Stomach (tissue), 9 donors: Measurements from ENCODE around the gene RBMS3. TPM values are rescaled to one million over a fixed set of nuclear protein-coding genes. Genes with fewer than 3 reads are reported as not detected.
"Not testable (repeated sequence)": the region's sequence is repeated elsewhere in the genome, so short reads cannot be mapped to it uniquely, and the experiment has no call there.

Source experiments
- DNase-seq, 2 donors: peaks; one replicate each; pipeline versions ENCODE4 v3.0.0 to v3.0.0-alpha.2; 2013 to 2019
- H3K27ac ChIP-seq, 5 donors: fragments of 200-600 bp in 4 of 5; sonication (generic) in 4 of 5; one replicate each; pipeline ENCODE4 v1.5.1; 2013 to 2019; ENCODE audit warnings: mild to moderate bottlenecking in 1 of 5, moderate library complexity in 1 of 5
- H3K27me3 ChIP-seq, 3 donors: fragments of 200-600 bp; sonication (generic); one replicate each; pipeline ENCODE4 v1.5.1; 2017 to 2019; ENCODE audit warnings: mixed run types in 1 of 3
- H3K36me3 ChIP-seq, 4 donors: fragments of 200-600 bp; sonication (generic); 1 replicate in 3 of 4; 2 replicates in 1 of 4; pipeline ENCODE4 v1.5.1; 2016 to 2019
- H3K4me1 ChIP-seq, 4 donors: fragments of 200-600 bp; sonication (generic); one replicate each; pipeline ENCODE4 v1.5.1; 2016 to 2019
- H3K4me3 ChIP-seq, 4 donors: fragments of 200-600 bp; sonication (generic) in 3 of 4; one replicate each; pipeline ENCODE4 v1.5.1; 2016 to 2019; ENCODE audit warnings: mild to moderate bottlenecking in 1 of 4
- H3K9me3 ChIP-seq, 4 donors: fragments of 200-600 bp; sonication (generic); one replicate each; pipeline ENCODE4 v1.5.1; 2016 to 2019
- EP300 ChIP-seq: sonication (generic); formaldehyde crosslinking; IDR thresholded peaks from one replicate; pipeline ENCODE4 v1.6.1; 2017; ENCODE audit warnings: antibody characterized with exemption
- POLR2A ChIP-seq, 4 donors: fragments of 450-650 bp; IDR thresholded peaks; one replicate each; pipeline ENCODE4 v1.6.1; 2016; ENCODE audit warnings: antibody characterized with exemption in 4 of 4, control low read depth in 2 of 4, mild to moderate bottlenecking in 1 of 4, moderate library complexity in 1 of 4
- POLR2AphosphoS5 ChIP-seq, 3 donors: sonication (generic); formaldehyde crosslinking; IDR thresholded peaks; one replicate each; pipeline ENCODE4 v1.6.1; 2016; ENCODE audit warnings: antibody characterized with exemption in 3 of 3
- WGBS, 5 donors: extraction: QIAGEN DNeasy Blood & Tissue Kit in 3 of 5; methylation state at CpG; one replicate each; pipeline versions ENCODE4 v1.1.5 to v1.1.7; 2013 to 2018; 5-methylcytosine and 5-hydroxymethylcytosine counted together
- intact Hi-C: fragments of 100-400 bp; cut with DNase I; formaldehyde crosslinking; loops from one replicate; pipeline ENCODE4 v1.15.1; 2023; ENCODE audit warnings: low total_unique reads
- polyA plus RNA-seq, 3 donors: library from polyadenylated mRNA; stranded (reverse); fragments of 200-250 nt; gene quantifications; one replicate each; pipeline ENCODE4 v1.2.3, GENCODE V29; 2013
- total RNA-seq, 5 donors: library from RNA; depleted of rRNA; stranded (reverse); fragments of >200 nt; gene quantifications; one replicate each; pipeline versions ENCODE4 v1.1.0 to v1.2.3, GENCODE V29; 2014 to 2016
- TF ChIP-seq, protein P1 (sequence below), 7 experiments: fragments of 450-650 bp in 4 of 7; fragments of 200-600 bp in 3 of 7; sonication (generic) in 3 of 7; IDR thresholded peaks; one replicate each; pipeline ENCODE4 v1.5.1; 2016 to 2019; ENCODE audit warnings: antibody characterized with exemption in 7 of 7, control low read depth in 2 of 7, mild to moderate bottlenecking in 1 of 7
- donor health status: healthy with polysubstance abuse.
- donor health status: Bipolar disorder and iron deficiency.
- donor health status: healthy.

The RBMS3 gene
- total and polyA plus RNA-seq, 8 donors, result 2.0 to 103 (median 16.0) TPM

DNA sequence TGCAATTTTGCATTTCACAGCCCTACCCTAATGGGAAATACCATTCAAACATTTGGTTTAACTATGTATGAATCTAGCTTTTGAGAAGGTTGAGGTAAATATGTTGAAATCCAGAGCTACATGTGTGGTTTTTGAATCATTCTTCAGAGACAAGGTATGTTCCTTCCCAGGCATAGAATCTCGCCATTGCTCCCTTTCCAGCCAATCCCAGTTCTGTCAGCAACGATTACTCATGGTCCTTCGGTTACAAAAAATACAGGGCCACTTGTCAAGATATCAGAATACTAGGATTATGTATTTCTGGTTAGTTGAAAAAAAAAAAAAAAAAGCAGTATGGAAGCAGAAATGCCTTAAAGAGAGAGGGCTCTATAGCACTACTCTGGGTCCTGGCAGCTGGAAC lies 182.4 kb downstream of the RBMS3 start:
- Histone ChIP-seq H3K36me3 (no peaks in the 10 kb centered on the region), H3K27ac (no peak overlapping the region), H3K4me3 (no peak overlapping the region), H3K9me3 (no peaks in the 10 kb centered on the region), H3K4me1 (peaks cover 0 to 15% (median 0%) of the 10 kb centered on the region in 4 donors), H3K27me3 (no peaks in the 10 kb centered on the region)
- no peak for TF ChIP-seq POLR2A (IDR thresholded peaks at IDR 0.05)
- intact Hi-C loops, result no loop called here
- DNase-seq, result no peak
- WGBS, 5 donors, result 95 to 98% (median 96%) methylated on average over 3 of the region's 3 CpGs

DNA sequence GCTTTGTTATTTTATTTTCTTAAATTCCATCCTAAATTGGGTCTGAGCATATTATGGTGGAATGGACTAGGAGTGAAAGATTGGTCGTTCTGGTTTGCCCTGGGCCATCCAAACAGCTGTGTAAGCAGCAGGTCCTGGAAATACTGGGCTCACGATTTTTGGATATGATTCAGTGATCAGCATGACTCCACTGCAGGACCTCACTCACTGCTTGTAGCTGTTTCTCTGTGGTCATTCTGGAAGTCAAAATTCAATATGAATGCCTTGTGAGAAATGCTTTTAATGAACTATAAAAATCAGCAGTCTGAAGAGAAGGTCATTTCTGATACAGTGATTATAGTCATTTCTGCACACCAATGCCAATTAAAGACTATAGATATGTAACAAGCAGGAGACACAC lies 185.0 kb downstream of the RBMS3 start:
- peak in 1 of 2 donors; percentile 12 for DNase-seq
- no peak overlapping the region for H3K4me3 ChIP-seq
- no peaks in the 10 kb centered on the region for H3K27me3 ChIP-seq
- no peaks in the 10 kb centered on the region for H3K9me3 ChIP-seq
- intact Hi-C loops, result no loop called here
- TF ChIP-seq POLR2AphosphoS5 (IDR thresholded peaks at IDR 0.05), result no peak
- TF ChIP-seq, protein P1, sequence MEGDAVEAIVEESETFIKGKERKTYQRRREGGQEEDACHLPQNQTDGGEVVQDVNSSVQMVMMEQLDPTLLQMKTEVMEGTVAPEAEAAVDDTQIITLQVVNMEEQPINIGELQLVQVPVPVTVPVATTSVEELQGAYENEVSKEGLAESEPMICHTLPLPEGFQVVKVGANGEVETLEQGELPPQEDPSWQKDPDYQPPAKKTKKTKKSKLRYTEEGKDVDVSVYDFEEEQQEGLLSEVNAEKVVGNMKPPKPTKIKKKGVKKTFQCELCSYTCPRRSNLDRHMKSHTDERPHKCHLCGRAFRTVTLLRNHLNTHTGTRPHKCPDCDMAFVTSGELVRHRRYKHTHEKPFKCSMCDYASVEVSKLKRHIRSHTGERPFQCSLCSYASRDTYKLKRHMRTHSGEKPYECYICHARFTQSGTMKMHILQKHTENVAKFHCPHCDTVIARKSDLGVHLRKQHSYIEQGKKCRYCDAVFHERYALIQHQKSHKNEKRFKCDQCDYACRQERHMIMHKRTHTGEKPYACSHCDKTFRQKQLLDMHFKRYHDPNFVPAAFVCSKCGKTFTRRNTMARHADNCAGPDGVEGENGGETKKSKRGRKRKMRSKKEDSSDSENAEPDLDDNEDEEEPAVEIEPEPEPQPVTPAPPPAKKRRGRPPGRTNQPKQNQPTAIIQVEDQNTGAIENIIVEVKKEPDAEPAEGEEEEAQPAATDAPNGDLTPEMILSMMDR (IDR thresholded peaks at IDR 0.05), result no peak
- TF ChIP-seq EP300, result no peak
- no peak for TF ChIP-seq POLR2A (IDR thresholded peaks at IDR 0.05)
- H3K27ac ChIP-seq, result no peak overlapping the region
- no peaks in the 10 kb centered on the region for H3K36me3 ChIP-seq
- 34 to 54% (median 50%) methylated on average over 2 of the region's 2 CpGs for WGBS, 5 donors
- peaks cover 0 to 15% (median 0%) of the 10 kb centered on the region in 4 donors for H3K4me1 ChIP-seq

DNA sequence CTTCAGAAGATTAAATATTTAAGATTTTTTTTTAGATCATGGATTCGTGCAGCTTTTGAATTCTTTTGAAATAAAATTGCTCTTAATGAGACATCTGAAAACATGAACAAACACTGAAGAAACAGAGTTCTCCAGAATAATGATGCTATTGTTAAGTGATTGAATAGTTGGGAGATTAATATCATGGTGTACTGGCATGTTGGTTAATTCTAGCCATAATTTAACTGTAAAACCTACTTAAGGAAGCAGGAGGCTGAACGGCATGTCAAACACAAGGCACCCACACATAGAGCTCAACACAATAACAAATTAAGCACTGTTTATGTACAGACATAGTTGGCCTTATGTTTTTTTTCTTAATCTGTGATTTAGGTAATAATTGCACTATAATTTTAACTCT lies 185.6 kb downstream of the RBMS3 start:
- H3K4me1 ChIP-seq, result peaks cover 0 to 15% (median 0%) of the 10 kb centered on the region in 4 donors
- no peak overlapping the region for H3K27ac ChIP-seq
- DNase-seq, result no peak
- no peaks in the 10 kb centered on the region for H3K36me3 ChIP-seq
- intact Hi-C loops, result no loop called here
- 44 to 71% (median 56%) methylated on average over 2 of the region's 2 CpGs for WGBS, 5 donors
- H3K9me3 ChIP-seq, result no peaks in the 10 kb centered on the region
- H3K4me3 ChIP-seq, result no peak overlapping the region
- H3K27me3 ChIP-seq, result no peaks in the 10 kb centered on the region
- TF ChIP-seq EP300 (no peak), POLR2A (IDR thresholded peaks at IDR 0.05) (no peak), POLR2AphosphoS5 (IDR thresholded peaks at IDR 0.05) (no peak)
- TF ChIP-seq, protein P1 (IDR thresholded peaks at IDR 0.05), result no peak

DNA sequence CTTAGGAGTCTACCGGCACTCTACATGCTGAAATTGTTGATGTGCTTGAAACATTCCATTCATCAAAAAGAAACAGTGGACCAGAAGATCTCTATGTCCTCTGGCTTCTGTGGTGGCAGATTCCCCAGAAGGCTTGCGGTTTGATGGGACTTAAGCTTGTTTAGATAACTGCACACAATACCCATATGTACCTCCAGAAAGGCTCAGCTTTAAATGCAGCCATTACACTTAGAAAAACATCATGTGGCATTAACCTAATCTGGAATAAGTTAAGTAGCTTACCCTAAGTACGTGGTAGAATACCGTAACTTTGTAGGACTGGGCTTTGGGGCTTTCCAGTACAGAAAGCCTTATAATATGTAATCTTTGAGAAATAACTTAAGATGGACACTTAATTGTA lies 187.3 kb downstream of the RBMS3 start:
- no peak overlapping the region for H3K4me3 ChIP-seq
- no peak overlapping the region for H3K27ac ChIP-seq
- WGBS, 5 donors, result 82 to 90% (median 88%) methylated on average over 4 of the region's 4 CpGs
- H3K36me3 ChIP-seq, result no peaks in the 10 kb centered on the region
- H3K4me1 ChIP-seq, result peaks cover 0 to 15% (median 0%) of the 10 kb centered on the region in 4 donors
- no peak for TF ChIP-seq POLR2AphosphoS5 (IDR thresholded peaks at IDR 0.05)
- TF ChIP-seq POLR2A (IDR thresholded peaks at IDR 0.05), result no peak
- TF ChIP-seq EP300, result no peak
- TF ChIP-seq, protein P1 (IDR thresholded peaks at IDR 0.05), result no peak
- no peaks in the 10 kb centered on the region for H3K9me3 ChIP-seq
- H3K27me3 ChIP-seq, result no peaks in the 10 kb centered on the region
- intact Hi-C loops, result no loop called here
- DNase-seq, result no peak

DNA sequence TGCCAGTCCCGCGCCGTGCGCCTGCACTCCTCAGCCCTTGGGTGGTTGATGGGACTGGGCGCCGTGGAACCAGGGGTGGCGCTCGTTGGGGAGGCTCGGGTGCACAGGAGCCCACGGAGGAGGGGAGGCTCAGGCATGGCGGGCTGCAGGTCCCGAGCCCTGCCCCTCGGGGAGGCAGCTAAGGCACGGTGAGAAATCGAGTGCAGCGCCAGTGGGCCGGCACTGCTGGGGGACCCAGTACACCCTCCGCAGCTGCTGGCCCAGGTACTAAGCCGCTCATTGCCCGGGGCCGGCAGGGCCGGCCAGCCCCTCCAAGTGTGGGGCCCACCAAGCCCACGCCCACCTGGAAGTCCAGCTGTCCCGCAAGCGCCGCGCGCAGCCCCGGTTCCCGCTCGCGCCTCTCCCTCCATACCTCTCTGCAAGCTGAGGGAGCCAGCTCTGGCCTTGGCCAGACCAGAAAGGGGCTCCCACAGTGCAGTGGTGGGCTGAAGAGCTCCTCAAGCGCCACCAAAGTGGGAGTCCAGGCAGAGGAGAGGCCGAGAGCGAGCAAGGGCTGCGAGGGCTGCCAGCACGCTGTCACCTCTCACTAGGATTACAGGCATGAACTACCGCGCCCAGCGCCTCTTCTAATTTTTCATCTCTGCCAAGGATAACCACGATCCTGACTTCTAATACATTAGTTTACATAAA lies 192.8 kb downstream of the RBMS3 start:
- H3K4me1 ChIP-seq, H3K9me3 ChIP-seq, intact Hi-C loops, H3K36me3 ChIP-seq, H3K4me3 ChIP-seq, H3K27ac ChIP-seq, H3K27me3 ChIP-seq, DNase-seq: not testable (repeated sequence)
- 86 to 97% (median 92%) methylated on average over 32 to 41 of the region's 41 CpGs for WGBS, 5 donors
